Heart left ventricle (tissue), 13 donors: ENCODE results near the gene ARHGAP36.

Experiments used
- CTCF ChIP-seq, 12 donors: fragments of 200-600 bp; sonication (generic) in 4 of 12; IDR thresholded peaks; one replicate each; pipeline versions ENCODE4 v1.5.0 to v1.8.0; 2018 to 2022; ENCODE audit warnings: antibody characterized with exemption in 12 of 12, mild to moderate bottlenecking in 5 of 12
- POLR2A ChIP-seq, 2 donors: fragments of 450-650 bp; IDR thresholded peaks; one replicate each; pipeline ENCODE4 v1.6.1; 2017; ENCODE audit warnings: antibody characterized with exemption in 2 of 2, mild to moderate bottlenecking in 2 of 2, moderate library complexity in 2 of 2
- donor health status: ischemic (EF 13 %, LVEDD 7.1; RV severe dilation, severe dysfunction).
- donor health status: DM: no; HTN: yes; CAD: no.
- donor health status: DM: no; HTN: no; CAD: no.
- donor health status: ischemic (EF 25% LVEDD 6.9; RV normal size, moderate dysfunction).
- donor health status: ischemic (EF 25% LVEDD 5.7; RV mildly dilated, moderate dysfunction).
- donor health status: ischemic (EF 35%, LVEDD 5.7; RV mildly dilated, moderate dysfunction).
- donor health status: nonischemic (EF 11% LVEDD 7.7; RV severe dilation, severe dysfunction).
- donor health status: DM: yes; HTN: yes; CAD: no.
- donor health status: PGD.
- donor health status: ischemic (EF 29% LVEDD 5.4; RV normal size, mild dysfunction).
- donor health status: nonischemic (EF 23%, LVEDD 6.1; RV moderate dilation, normal function).

GRCh38 chrX:131060147-131060546 lies 2.0 kb downstream of the ARHGAP36 start:
- TF ChIP-seq CTCF (IDR thresholded peaks at IDR 0.05): no peak
- TF ChIP-seq POLR2A (IDR thresholded peaks at IDR 0.05): no peak
